Measurements from ENCODE around the gene TAMALIN.

The TAMALIN gene

GRCh38 chr12:52003591-52003990 is 3.2 kb upstream of the TAMALIN start:
- H3K27ac Mint-ChIP-seq, result no peak overlapping the region
- H3K36me3 Mint-ChIP-seq (ENCODE audit: low read depth), result peaks cover 2% of the 10 kb centered on the region
- H3K4me1 Mint-ChIP-seq (ENCODE audit: low read depth), result peaks cover 8% of the 10 kb centered on the region
- peaks cover 41% of the 10 kb centered on the region for H3K27me3 Mint-ChIP-seq (ENCODE audit: low read depth)
- no peak overlapping the region for H3K4me3 Mint-ChIP-seq
- no peaks in the 10 kb centered on the region for H3K9me3 Mint-ChIP-seq

- H3K4me1 Mint-ChIP-seq (ENCODE audit: low read depth), result peaks cover 8% of the 10 kb centered on the region
- H3K27ac Mint-ChIP-seq, result no peak overlapping the region
- peaks cover 2% of the 10 kb centered on the region for H3K36me3 Mint-ChIP-seq (ENCODE audit: low read depth)
- H3K9me3 Mint-ChIP-seq, result no peaks in the 10 kb centered on the region
- H3K27me3 Mint-ChIP-seq (ENCODE audit: low read depth), result peaks cover 41% of the 10 kb centered on the region
- no peak overlapping the region for H3K4me3 Mint-ChIP-seq
Measured at GRCh38 chr12:52004042-52004648, 2.6 kb upstream of the TAMALIN start.

GRCh38 chr12:52005218-52005902 is 1.4 kb upstream of the TAMALIN start:
- Mint-ChIP-seq H3K9me3 (no peaks in the 10 kb centered on the region), H3K4me1 (ENCODE audit: low read depth) (peaks cover 8% of the 10 kb centered on the region), H3K27ac (no peak overlapping the region), H3K27me3 (ENCODE audit: low read depth) (peaks cover 41% of the 10 kb centered on the region), H3K4me3 (no peak overlapping the region), H3K36me3 (ENCODE audit: low read depth) (peaks cover 2% of the 10 kb centered on the region)

DNA sequence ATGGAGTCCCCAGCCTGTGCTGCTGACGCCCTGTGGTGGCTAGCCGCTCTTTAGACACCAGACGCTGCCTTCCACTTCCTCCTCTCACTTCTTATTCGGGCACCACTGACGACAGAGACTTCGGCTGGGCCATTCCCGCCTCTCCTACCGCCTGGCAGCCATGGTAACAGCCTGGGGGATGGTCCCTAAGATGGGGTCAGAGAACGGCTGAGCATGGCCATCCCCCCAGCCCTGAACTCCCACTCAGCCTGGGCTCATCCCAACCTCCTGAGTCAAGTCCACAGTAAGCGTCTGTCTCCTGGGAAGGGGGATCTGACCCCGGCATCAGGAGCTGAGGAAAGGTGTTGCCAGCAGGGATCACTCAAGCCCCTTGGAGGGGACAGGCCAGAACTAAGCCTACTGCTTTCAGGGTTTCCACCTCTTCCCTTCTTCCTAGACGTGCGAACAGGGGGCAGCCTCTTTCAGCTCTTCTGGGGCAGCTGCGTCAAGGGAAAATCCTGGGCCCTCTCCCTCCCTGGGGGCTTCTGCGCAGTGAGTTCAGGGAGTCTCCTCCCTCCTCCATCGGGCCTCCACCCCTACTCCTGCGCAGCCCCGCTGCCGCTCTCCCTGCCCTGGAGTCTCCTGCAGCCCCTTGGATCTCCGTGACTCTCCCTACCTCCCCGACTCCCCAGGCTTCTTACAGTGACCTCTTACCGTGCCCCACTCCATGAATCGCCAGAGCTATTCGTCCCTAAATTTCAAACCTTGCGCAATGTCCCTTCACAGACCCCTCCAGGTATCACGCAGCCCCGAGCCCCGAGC is 643 bp upstream of the TAMALIN start:
- Mint-ChIP-seq H3K27ac (peak overlapping the region; percentile 65), H3K9me3 (no peaks in the 10 kb centered on the region), H3K27me3 (ENCODE audit: low read depth) (peaks cover 41% of the 10 kb centered on the region), H3K4me1 (ENCODE audit: low read depth) (peaks cover 8% of the 10 kb centered on the region), H3K4me3 (peak overlapping the region; percentile 76), H3K36me3 (ENCODE audit: low read depth) (peaks cover 2% of the 10 kb centered on the region)

- Mint-ChIP-seq H3K4me1 (ENCODE audit: low read depth) (peaks cover 8% of the 10 kb centered on the region), H3K27me3 (ENCODE audit: low read depth) (peaks cover 41% of the 10 kb centered on the region), H3K9me3 (no peaks in the 10 kb centered on the region), H3K4me3 (peak overlapping the region; percentile 79), H3K27ac (peak overlapping the region; percentile 69), H3K36me3 (ENCODE audit: low read depth) (peaks cover 2% of the 10 kb centered on the region)
Measured at GRCh38 chr12:52007158-52007921, 594 bp downstream of the TAMALIN start.

DNA sequence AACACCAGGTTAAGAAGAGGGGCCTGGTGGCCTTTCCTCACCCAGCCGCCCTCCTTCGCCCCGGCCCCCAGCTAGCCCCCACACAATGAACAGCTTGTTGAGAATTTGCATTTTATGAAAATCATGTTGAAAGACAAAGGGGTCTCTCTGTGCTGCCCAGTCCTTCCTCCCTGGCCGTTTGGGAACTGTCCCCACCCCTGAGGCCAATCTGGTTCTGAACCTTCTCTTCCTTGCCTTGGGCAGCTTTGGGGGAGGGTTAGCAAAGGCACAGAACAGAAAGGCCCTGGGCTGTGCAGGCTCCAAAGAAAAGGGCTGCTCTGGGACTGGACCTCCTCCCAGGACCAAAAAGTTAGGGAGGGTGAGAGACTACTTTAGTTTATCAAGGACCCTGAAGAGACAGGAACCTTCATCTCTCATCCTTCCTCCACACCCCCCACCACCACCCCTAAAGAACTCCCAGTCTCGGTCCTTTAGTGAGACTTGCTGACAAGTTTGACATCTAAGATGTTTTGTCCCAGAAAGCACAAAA is 1.3 kb downstream of the TAMALIN start:
- H3K9me3 Mint-ChIP-seq, result no peaks in the 10 kb centered on the region
- H3K4me1 Mint-ChIP-seq (ENCODE audit: low read depth), result peaks cover 8% of the 10 kb centered on the region
- peaks cover 35% of the 10 kb centered on the region for H3K27me3 Mint-ChIP-seq (ENCODE audit: low read depth)
- H3K36me3 Mint-ChIP-seq (ENCODE audit: low read depth), result peaks cover 2% of the 10 kb centered on the region
- H3K4me3 Mint-ChIP-seq, result peak overlapping the region; percentile 79
- H3K27ac Mint-ChIP-seq, result no peak overlapping the region

DNA sequence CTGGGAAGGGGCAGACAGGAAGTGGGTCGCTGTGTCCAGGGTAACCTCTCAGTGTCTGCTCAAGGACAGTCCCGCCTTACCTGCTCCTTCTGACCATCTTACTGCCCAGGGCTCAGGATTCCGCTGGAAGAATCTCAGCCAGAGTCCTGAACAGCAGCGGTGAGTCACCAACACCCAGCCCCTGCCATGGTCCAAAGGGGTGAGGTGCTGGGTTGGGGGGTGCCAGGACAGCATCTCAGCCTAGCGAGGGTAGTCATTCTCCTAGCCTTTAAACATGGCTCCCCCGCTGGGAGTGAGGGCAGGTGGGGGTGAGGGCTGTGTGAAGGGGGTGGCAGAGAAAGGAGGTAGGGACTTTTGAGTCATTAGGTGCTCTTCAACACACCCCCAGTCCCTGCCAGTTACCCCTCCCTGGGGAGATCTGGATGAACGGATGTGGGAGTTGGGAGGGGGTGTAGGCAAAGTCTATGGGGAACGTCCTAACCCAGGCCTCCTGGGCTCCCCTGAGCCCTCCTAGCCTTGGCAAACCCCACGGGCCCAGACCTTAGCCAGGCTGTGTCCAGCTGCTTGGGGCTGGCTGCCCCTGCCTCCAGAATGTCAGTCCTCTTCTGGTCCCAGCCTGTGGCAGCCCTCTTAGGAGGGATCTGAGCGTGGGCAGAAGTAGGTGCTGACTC is 2.5 kb downstream of the TAMALIN start:
- Mint-ChIP-seq H3K36me3 (ENCODE audit: low read depth) (peaks cover 2% of the 10 kb centered on the region), H3K9me3 (no peaks in the 10 kb centered on the region), H3K27me3 (ENCODE audit: low read depth) (peaks cover 32% of the 10 kb centered on the region), H3K27ac (no peak overlapping the region), H3K4me3 (no peak overlapping the region), H3K4me1 (ENCODE audit: low read depth) (peaks cover 8% of the 10 kb centered on the region)

GRCh38 chr12:52010152-52010622 is 3.4 kb downstream of the TAMALIN start:
- H3K4me3 Mint-ChIP-seq, result no peak overlapping the region
- H3K4me1 Mint-ChIP-seq (ENCODE audit: low read depth), result peaks cover 8% of the 10 kb centered on the region
- peaks cover 22% of the 10 kb centered on the region for H3K27me3 Mint-ChIP-seq (ENCODE audit: low read depth)
- no peak overlapping the region for H3K27ac Mint-ChIP-seq
- peaks cover 2% of the 10 kb centered on the region for H3K36me3 Mint-ChIP-seq (ENCODE audit: low read depth)
- no peaks in the 10 kb centered on the region for H3K9me3 Mint-ChIP-seq

DNA sequence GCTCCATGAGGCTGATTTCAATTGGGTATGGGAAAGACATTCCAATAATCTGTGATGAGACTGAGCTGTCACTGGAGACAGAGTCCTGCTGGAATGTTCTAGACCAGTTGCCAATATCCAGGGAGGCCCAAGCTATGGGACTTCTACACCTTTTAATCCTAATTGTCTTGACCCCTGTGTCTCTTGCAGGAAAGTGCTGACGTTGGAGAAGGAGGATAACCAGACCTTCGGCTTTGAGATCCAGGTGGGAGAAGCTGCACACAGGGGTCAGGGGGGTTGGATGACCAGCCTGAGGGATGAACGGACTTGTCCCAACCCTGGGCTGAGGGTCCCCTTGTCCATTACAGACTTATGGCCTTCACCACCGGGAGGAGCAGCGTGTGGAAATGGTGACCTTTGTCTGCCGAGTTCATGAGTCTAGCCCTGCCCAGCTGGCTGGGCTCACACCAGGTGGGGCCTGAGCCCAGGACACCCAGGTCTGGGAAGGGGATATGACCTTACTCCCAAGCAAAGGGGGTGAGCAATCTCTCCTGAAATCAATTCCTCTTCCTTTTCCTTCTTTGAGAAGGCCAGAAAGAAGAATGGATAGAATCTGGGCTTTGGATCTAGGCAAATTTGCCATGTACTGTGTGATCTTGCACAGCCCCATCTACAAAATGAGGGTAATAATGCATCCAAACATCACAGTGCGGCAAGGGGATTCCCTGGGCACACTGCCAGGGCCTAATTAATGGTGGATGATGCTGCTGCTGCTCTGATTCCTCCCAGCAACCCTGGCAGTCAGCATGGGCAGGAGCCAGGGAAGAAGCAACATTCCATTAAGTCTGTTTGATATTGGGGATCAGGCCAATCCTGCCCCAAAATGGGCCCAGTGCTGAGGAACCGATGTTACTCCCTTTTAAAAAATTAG is 4.2 kb downstream of the TAMALIN start:
- no peak overlapping the region for H3K27ac Mint-ChIP-seq
- peaks cover 2% of the 10 kb centered on the region for H3K36me3 Mint-ChIP-seq (ENCODE audit: low read depth)
- H3K9me3 Mint-ChIP-seq, result no peaks in the 10 kb centered on the region
- peaks cover 5% of the 10 kb centered on the region for H3K4me1 Mint-ChIP-seq (ENCODE audit: low read depth)
- no peak overlapping the region for H3K4me3 Mint-ChIP-seq
- peaks cover 14% of the 10 kb centered on the region for H3K27me3 Mint-ChIP-seq (ENCODE audit: low read depth)

DNA sequence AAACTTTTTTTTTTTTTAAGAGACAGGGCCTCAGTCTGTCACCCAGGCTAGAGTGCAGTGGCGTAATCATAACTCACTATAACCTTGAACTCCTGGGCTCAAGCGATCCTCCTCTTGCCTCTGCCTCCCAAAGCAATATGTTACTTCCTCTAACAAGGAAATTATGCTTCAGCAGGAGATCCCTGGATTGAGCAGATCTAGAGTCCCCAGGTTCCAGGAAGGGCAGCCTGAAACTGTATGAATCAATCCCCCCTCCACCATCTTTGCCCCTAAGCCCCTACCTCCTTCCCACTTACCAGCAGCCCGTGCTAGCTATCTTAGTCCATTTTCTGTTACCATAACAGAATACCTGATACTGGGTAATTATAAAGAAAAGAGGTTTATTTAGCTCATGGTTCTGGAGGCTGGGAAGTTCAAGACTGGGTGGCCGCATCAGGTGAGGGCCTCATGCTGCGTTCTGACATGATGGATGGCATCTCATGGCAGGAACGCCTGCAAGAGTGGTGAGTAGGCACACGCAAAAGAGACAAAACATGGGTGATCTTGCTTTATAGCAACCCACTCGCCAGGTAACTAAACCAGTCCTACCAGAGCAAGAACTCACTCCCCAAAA is 5.0 kb downstream of the TAMALIN start:
- Mint-ChIP-seq H3K27me3 (ENCODE audit: low read depth) (peaks cover 8% of the 10 kb centered on the region), H3K36me3 (ENCODE audit: low read depth) (no peaks in the 10 kb centered on the region), H3K4me3 (no peak overlapping the region), H3K9me3 (no peaks in the 10 kb centered on the region), H3K27ac (no peak overlapping the region), H3K4me1 (ENCODE audit: low read depth) (peaks cover 2% of the 10 kb centered on the region)

- Mint-ChIP-seq H3K9me3 (no peaks in the 10 kb centered on the region), H3K27me3 (ENCODE audit: low read depth) (no peaks in the 10 kb centered on the region), H3K36me3 (ENCODE audit: low read depth) (no peaks in the 10 kb centered on the region), H3K4me1 (ENCODE audit: low read depth) (no peaks in the 10 kb centered on the region), H3K27ac (no peak overlapping the region), H3K4me3 (no peak overlapping the region)
Measured at GRCh38 chr12:52013626-52014310, 7.0 kb downstream of the TAMALIN start.

All from T-helper 1 cell treated with Interleukin-12 subunit alpha and Interleukin-12 subunit beta and Interleukin-4 antibody, amounts not matched to agents 30 μg/mL and 1 μg/mL, for 36 hours (primary cell).